GM12872 (cell line): ENCODE measurements around the gene EFS.

Experiments
- CTCF ChIP-seq: IDR thresholded peaks from 3 replicates; pipeline ENCODE4 v1.5.1; 2011; ENCODE audit warnings: low read depth, mild to moderate bottlenecking, low read length, moderate library complexity; ENCODE audit not compliant: insufficient read depth

EFS gene

GRCh38 chr14:23365036-23365731 is at the start of gene EFS:
Gene EFS, minus strand, starts transcription at chr14:23365172. Its CDS starts 147 bp downstream, at chr14:23365025.
- TF ChIP-seq CTCF: no peak

- no peak for TF ChIP-seq CTCF
These were observed 49.3 kb upstream of the EFS start for GRCh38 chr14:23414254-23414653.

GRCh38 chr14:23413681-23414080 is 48.7 kb upstream of the EFS start:
- TF ChIP-seq CTCF: no peak

GRCh38 chr14:23411563-23412525 is 46.9 kb upstream of the EFS start:
- no peak for TF ChIP-seq CTCF

GRCh38 chr14:23409966-23410635 is 45.1 kb upstream of the EFS start:
- TF ChIP-seq CTCF: no peak

- no peak for TF ChIP-seq CTCF
These were observed 44.5 kb upstream of the EFS start for GRCh38 chr14:23409475-23409874.

GRCh38 chr14:23408307-23408630 is 43.3 kb upstream of the EFS start:
- TF ChIP-seq CTCF: no peak
